Spinal cord (tissue), 10 donors: ENCODE data around the gene CACNG7. TPM values are rescaled to one million over a fixed set of nuclear protein-coding genes. Genes with fewer than 3 reads are reported as not detected.

Experiments used
- DNase-seq, 6 donors: peaks; one replicate each; pipeline versions ENCODE4 v3.0.0 to v3.0.0-alpha.2; 2013 to 2015; ENCODE audit warnings: low spot score in 6 of 6, low read depth in 4 of 6
- H3K27ac ChIP-seq: one replicate; pipeline ENCODE4 v1.5.1; 2013; ENCODE audit warnings: low read depth, low read length, control low read depth
- H3K27me3 ChIP-seq: one replicate; pipeline ENCODE4 v1.6.1; 2013; ENCODE audit warnings: low read length; ENCODE audit not compliant: control insufficient read depth, insufficient read depth
- H3K36me3 ChIP-seq: one replicate; pipeline ENCODE4 v1.6.1; 2013; ENCODE audit warnings: low read length; ENCODE audit not compliant: control insufficient read depth, insufficient read depth
- H3K4me1 ChIP-seq: one replicate; pipeline ENCODE4 v1.6.1; 2013; ENCODE audit warnings: low read length; ENCODE audit not compliant: control insufficient read depth, insufficient read depth
- H3K4me3 ChIP-seq: one replicate; pipeline ENCODE4 v1.5.1; 2013; ENCODE audit warnings: low read depth, low read length, control low read depth
- H3K9me3 ChIP-seq: one replicate; pipeline ENCODE4 v1.6.1; 2013; ENCODE audit warnings: low read length; ENCODE audit not compliant: control insufficient read depth, insufficient read depth
- WGBS: methylation state at CpG from one replicate; pipeline ENCODE4 v1.1.5; 2013; ENCODE audit warnings: missing lambda C conversion rate; ENCODE audit not compliant: insufficient coverage; 5-methylcytosine and 5-hydroxymethylcytosine counted together
- polyA plus RNA-seq, 2 donors: library from polyadenylated mRNA; unstranded; fragments of 120-200 nt; gene quantifications; one replicate each; pipeline ENCODE4 v1.2.1, GENCODE V29; 2013; ENCODE audit not compliant: insufficient read length in 2 of 2
- total RNA-seq, 2 donors: library from RNA; depleted of rRNA in 1 of 2; stranded (reverse); fragments of 120-200 nt in 1 of 2; fragments of >200 nt in 1 of 2; gene quantifications; one replicate each; pipeline versions ENCODE4 v1.2.3 to v1.2.4, GENCODE V29; 2013 to 2014
- donor health status: healthy.

The CACNG7 gene
- total and polyA plus RNA-seq, 4 donors: 5.1 to 139 (median 69.1) TPM

GRCh38 chr19:53985863-53986262, 76.8 kb downstream of the CACNG7 start:
- no peak overlapping the region for H3K4me3 ChIP-seq
- H3K27ac ChIP-seq: no peak overlapping the region
- H3K9me3 ChIP-seq: no peaks in the 10 kb centered on the region
- 73% methylated on average over 5 of the region's 6 CpGs for WGBS
- no peaks in the 10 kb centered on the region for H3K36me3 ChIP-seq
- peaks cover 17% of the 10 kb centered on the region for H3K4me1 ChIP-seq
- peaks cover 7% of the 10 kb centered on the region for H3K27me3 ChIP-seq
- DNase-seq: no peak

- Histone ChIP-seq H3K9me3 (no peaks in the 10 kb centered on the region), H3K36me3 (no peaks in the 10 kb centered on the region), H3K4me3 (no peak overlapping the region), H3K27me3 (peaks cover 23% of the 10 kb centered on the region), H3K4me1 (peaks cover 23% of the 10 kb centered on the region), H3K27ac (no peak overlapping the region)
- DNase-seq: no peak
- 91% methylated on average over 6 of the region's 6 CpGs for WGBS
Measured at GRCh38 chr19:53988981-53989380, 79.9 kb downstream of the CACNG7 start.

GRCh38 chr19:53989600-53990533, 80.8 kb downstream of the CACNG7 start:
- no peak overlapping the region for H3K27ac ChIP-seq
- peaks cover 23% of the 10 kb centered on the region for H3K4me1 ChIP-seq
- peak in 2 of 6 donors; percentile 26 to 47 for DNase-seq
- no peaks in the 10 kb centered on the region for H3K36me3 ChIP-seq
- WGBS: 51% methylated on average over 16 of the region's 22 CpGs
- H3K27me3 ChIP-seq: peaks cover 24% of the 10 kb centered on the region
- H3K4me3 ChIP-seq: no peak overlapping the region
- H3K9me3 ChIP-seq: no peaks in the 10 kb centered on the region

- no peaks in the 10 kb centered on the region for H3K36me3 ChIP-seq
- DNase-seq: peak in 2 of 6 donors; percentile 35 to 43
- peaks cover 24% of the 10 kb centered on the region for H3K27me3 ChIP-seq
- H3K4me1 ChIP-seq: peaks cover 23% of the 10 kb centered on the region
- no peak within 1 kb of the TSS for H3K27ac ChIP-seq
- WGBS: 6% methylated on average over 49 of the region's 66 CpGs
- peak within 1 kb of the TSS; percentile 12 for H3K4me3 ChIP-seq
- no peaks in the 10 kb centered on the region for H3K9me3 ChIP-seq
Measured at GRCh38 chr19:53991224-53992113, 82.4 kb downstream of the CACNG7 start, which contains the start of gene CACNG6. Gene CACNG6, plus strand, starts transcription at chr19:53991637. Its CDS starts 1,241 bp downstream, at chr19:53992878.

- DNase-seq: no peak
- peaks cover 24% of the 10 kb centered on the region for H3K27me3 ChIP-seq
- no peak overlapping the region for H3K4me3 ChIP-seq
- H3K27ac ChIP-seq: no peak overlapping the region
- H3K36me3 ChIP-seq: no peaks in the 10 kb centered on the region
- 79% methylated on average over 9 of the region's 9 CpGs for WGBS
- H3K9me3 ChIP-seq: no peaks in the 10 kb centered on the region
- H3K4me1 ChIP-seq: peaks cover 23% of the 10 kb centered on the region
Measured at GRCh38 chr19:53992211-53992610, 83.1 kb downstream of the CACNG7 start.

GRCh38 chr19:53992815-53993214, 83.7 kb downstream of the CACNG7 start:
- Histone ChIP-seq H3K27me3 (peaks cover 24% of the 10 kb centered on the region), H3K27ac (no peak overlapping the region), H3K4me1 (peaks cover 23% of the 10 kb centered on the region), H3K4me3 (no peak overlapping the region), H3K9me3 (no peaks in the 10 kb centered on the region), H3K36me3 (no peaks in the 10 kb centered on the region)
- DNase-seq: no peak
- WGBS: 30% methylated on average over 41 of the region's 43 CpGs

GRCh38 chr19:53993448-53993847, 84.4 kb downstream of the CACNG7 start:
- 63% methylated on average over 3 of the region's 3 CpGs for WGBS
- Histone ChIP-seq H3K4me1 (peaks cover 23% of the 10 kb centered on the region), H3K9me3 (no peaks in the 10 kb centered on the region), H3K4me3 (no peak overlapping the region), H3K27me3 (peaks cover 24% of the 10 kb centered on the region), H3K27ac (no peak overlapping the region), H3K36me3 (no peaks in the 10 kb centered on the region)
- no peak for DNase-seq

Other genes with a start within 250 kb of the CACNG7 start
- under 1 TPM; 0.11 to 0.99 TPM for gene NLRP12, start 85.0 kb upstream of the CACNG7 start, total RNA-seq
- gene NLRP12, start 85.0 kb upstream of the CACNG7 start, polyA plus RNA-seq: under 1 TPM in 1 of 2 donors, not detected in 1; 0.36 TPM
- gene MYADM, start 41.4 kb upstream of the CACNG7 start, total RNA-seq: 10 to 100 TPM; 18.2 to 18.7 TPM
- 10 to 100 TPM; 54.5 to 80.3 TPM for gene MYADM, start 41.4 kb upstream of the CACNG7 start, polyA plus RNA-seq
- 1 to 10 TPM; 1.0 to 2.9 TPM for gene PRKCG, start 27.1 kb upstream of the CACNG7 start, total RNA-seq
- 1 to 10 TPM; 5.2 to 7.5 TPM for gene PRKCG, start 27.1 kb upstream of the CACNG7 start, polyA plus RNA-seq
- gene CACNG8, start 53.7 kb downstream of the CACNG7 start, total RNA-seq: 1 to 10 TPM; 1.2 to 4.4 TPM
- 10 to 100 TPM; 17.8 to 23.9 TPM for gene CACNG8, start 53.7 kb downstream of the CACNG7 start, polyA plus RNA-seq
- gene CACNG6, start 82.4 kb downstream of the CACNG7 start, total RNA-seq: under 1 TPM; 0.20 to 0.94 TPM
- gene CACNG6, start 82.4 kb downstream of the CACNG7 start, polyA plus RNA-seq: 1 to 10 TPM; 2.3 to 2.4 TPM
- gene VSTM1, start 154.6 kb downstream of the CACNG7 start, total RNA-seq: 1 to 10 TPM in 1 of 2 donors, under 1 TPM in 1; 0.28 to 1.8 TPM
- 1 to 10 TPM in 1 of 2 donors, under 1 TPM in 1; 0.41 to 1.1 TPM for gene VSTM1, start 154.6 kb downstream of the CACNG7 start, polyA plus RNA-seq
- gene TARM1, start 172.1 kb downstream of the CACNG7 start, total RNA-seq: under 1 TPM in 1 of 2 donors, not detected in 1; 0.50 TPM
- under 1 TPM in 1 of 2 donors, not detected in 1; 0.17 TPM for gene TARM1, start 172.1 kb downstream of the CACNG7 start, polyA plus RNA-seq
- gene OSCAR, start 191.5 kb downstream of the CACNG7 start, total RNA-seq: 1 to 10 TPM in 1 of 2 donors, under 1 TPM in 1; 0.44 to 1.1 TPM
- 1 to 10 TPM; 1.7 to 1.8 TPM for gene OSCAR, start 191.5 kb downstream of the CACNG7 start, polyA plus RNA-seq
- 100 to 1,000 TPM in 1 of 2 donors, 1 to 10 TPM in 1; 8.4 to 277 TPM for gene NDUFA3, start 193.6 kb downstream of the CACNG7 start, total RNA-seq
- gene NDUFA3, start 193.6 kb downstream of the CACNG7 start, polyA plus RNA-seq: 100 to 1,000 TPM; 203 to 241 TPM
- 10 to 100 TPM in 1 of 2 donors, 1 to 10 TPM in 1; 8.4 to 20.1 TPM for gene TFPT, start 206.4 kb downstream of the CACNG7 start, total RNA-seq
- 10 to 100 TPM; 28.4 to 34.5 TPM for gene TFPT, start 206.4 kb downstream of the CACNG7 start, polyA plus RNA-seq
- 10 to 100 TPM; 26.9 to 54.4 TPM for gene PRPF31, start 206.5 kb downstream of the CACNG7 start, total RNA-seq
- gene PRPF31, start 206.5 kb downstream of the CACNG7 start, polyA plus RNA-seq: 10 to 100 TPM; 69.9 to 72.4 TPM
- gene CNOT3, start 228.5 kb downstream of the CACNG7 start, total RNA-seq: 10 to 100 TPM in 1 of 2 donors, 1 to 10 TPM in 1; 7.2 to 14.4 TPM
- gene CNOT3, start 228.5 kb downstream of the CACNG7 start, polyA plus RNA-seq: 10 to 100 TPM; 59.0 to 62.9 TPM